Right atrium auricular region (tissue), 2 donors: ENCODE data around the gene GEMIN7. TPM values are rescaled to one million over a fixed set of nuclear protein-coding genes. Genes with fewer than 3 reads are reported as not detected.
A peak's percentile ranks its signal among the peaks of the same experiment; 100 is the strongest.

Experiments used
- DNase-seq: peaks from one replicate; pipeline ENCODE4 v3.0.0-alpha.2; 2019; ENCODE audit warnings: low spot score
- H3K27ac ChIP-seq, 2 donors: fragments of 200-600 bp; sonication (generic); 1 replicate in 1 of 2; 2 replicates in 1 of 2; pipeline ENCODE4 v1.5.1; 2016 to 2019
- H3K27me3 ChIP-seq, 2 donors: fragments of 200-600 bp; sonication (generic); one replicate each; pipeline versions ENCODE4 v1.5.1 to v1.6.0; 2017 to 2019
- H3K36me3 ChIP-seq: fragments of 200-600 bp; sonication (generic); one replicate; pipeline ENCODE4 v1.5.1; 2016
- H3K4me1 ChIP-seq, 2 donors: fragments of 200-600 bp; sonication (generic); one replicate each; pipeline versions ENCODE4 v1.5.1 to v1.6.0; 2017 to 2019
- H3K4me3 ChIP-seq, 2 donors: fragments of 200-600 bp; sonication (generic); 1 replicate in 1 of 2; 2 replicates in 1 of 2; pipeline ENCODE4 v1.5.1; 2017 to 2019; ENCODE audit warnings: mild to moderate bottlenecking in 1 of 2, moderate library complexity in 1 of 2
- H3K9me3 ChIP-seq, 2 donors: fragments of 200-600 bp; sonication (generic); one replicate each; pipeline ENCODE4 v1.5.1; 2019
- total RNA-seq, 2 donors: library from RNA; depleted of rRNA; stranded (reverse); fragments of >200 nt; gene quantifications; one replicate each; pipeline ENCODE4 v1.1.0, GENCODE V29; 2016
- TF ChIP-seq, protein P1 (sequence below), 2 donors: fragments of 200-600 bp; sonication (generic); IDR thresholded peaks; one replicate each; pipeline ENCODE4 v1.5.1; 2019; ENCODE audit warnings: antibody characterized with exemption in 2 of 2

Gene GEMIN7
- total RNA-seq, 2 donors from 2014 or later: 11.3 to 20.0 TPM

- Histone ChIP-seq H3K36me3 (no peaks in the 10 kb centered on the region), H3K27me3 (no peaks in the 10 kb centered on the region), H3K9me3 (no peaks in the 10 kb centered on the region), H3K4me1 (peaks cover 0 to 94% of the 10 kb centered on the region in 2 donors), H3K27ac (peak overlapping the region; percentile 82 to 83), H3K4me3 (no peak overlapping the region)
- DNase-seq: peak; percentile 81
- TF ChIP-seq, protein P1, sequence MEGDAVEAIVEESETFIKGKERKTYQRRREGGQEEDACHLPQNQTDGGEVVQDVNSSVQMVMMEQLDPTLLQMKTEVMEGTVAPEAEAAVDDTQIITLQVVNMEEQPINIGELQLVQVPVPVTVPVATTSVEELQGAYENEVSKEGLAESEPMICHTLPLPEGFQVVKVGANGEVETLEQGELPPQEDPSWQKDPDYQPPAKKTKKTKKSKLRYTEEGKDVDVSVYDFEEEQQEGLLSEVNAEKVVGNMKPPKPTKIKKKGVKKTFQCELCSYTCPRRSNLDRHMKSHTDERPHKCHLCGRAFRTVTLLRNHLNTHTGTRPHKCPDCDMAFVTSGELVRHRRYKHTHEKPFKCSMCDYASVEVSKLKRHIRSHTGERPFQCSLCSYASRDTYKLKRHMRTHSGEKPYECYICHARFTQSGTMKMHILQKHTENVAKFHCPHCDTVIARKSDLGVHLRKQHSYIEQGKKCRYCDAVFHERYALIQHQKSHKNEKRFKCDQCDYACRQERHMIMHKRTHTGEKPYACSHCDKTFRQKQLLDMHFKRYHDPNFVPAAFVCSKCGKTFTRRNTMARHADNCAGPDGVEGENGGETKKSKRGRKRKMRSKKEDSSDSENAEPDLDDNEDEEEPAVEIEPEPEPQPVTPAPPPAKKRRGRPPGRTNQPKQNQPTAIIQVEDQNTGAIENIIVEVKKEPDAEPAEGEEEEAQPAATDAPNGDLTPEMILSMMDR (IDR thresholded peaks at IDR 0.05): no peak
Observed at GRCh38 chr19:45097776-45098520, 18.9 kb downstream of the GEMIN7 start.

- DNase-seq: peak; percentile 63
- TF ChIP-seq, protein P1 (IDR thresholded peaks at IDR 0.05): no peak
- Histone ChIP-seq H3K4me1 (peaks cover 0 to 100% of the 10 kb centered on the region in 2 donors), H3K27me3 (no peaks in the 10 kb centered on the region), H3K9me3 (no peaks in the 10 kb centered on the region), H3K4me3 (no peak overlapping the region), H3K27ac (peak overlapping the region; percentile 80 to 83), H3K36me3 (no peaks in the 10 kb centered on the region)
Observed at GRCh38 chr19:45098521-45099466, 19.7 kb downstream of the GEMIN7 start.

DNA sequence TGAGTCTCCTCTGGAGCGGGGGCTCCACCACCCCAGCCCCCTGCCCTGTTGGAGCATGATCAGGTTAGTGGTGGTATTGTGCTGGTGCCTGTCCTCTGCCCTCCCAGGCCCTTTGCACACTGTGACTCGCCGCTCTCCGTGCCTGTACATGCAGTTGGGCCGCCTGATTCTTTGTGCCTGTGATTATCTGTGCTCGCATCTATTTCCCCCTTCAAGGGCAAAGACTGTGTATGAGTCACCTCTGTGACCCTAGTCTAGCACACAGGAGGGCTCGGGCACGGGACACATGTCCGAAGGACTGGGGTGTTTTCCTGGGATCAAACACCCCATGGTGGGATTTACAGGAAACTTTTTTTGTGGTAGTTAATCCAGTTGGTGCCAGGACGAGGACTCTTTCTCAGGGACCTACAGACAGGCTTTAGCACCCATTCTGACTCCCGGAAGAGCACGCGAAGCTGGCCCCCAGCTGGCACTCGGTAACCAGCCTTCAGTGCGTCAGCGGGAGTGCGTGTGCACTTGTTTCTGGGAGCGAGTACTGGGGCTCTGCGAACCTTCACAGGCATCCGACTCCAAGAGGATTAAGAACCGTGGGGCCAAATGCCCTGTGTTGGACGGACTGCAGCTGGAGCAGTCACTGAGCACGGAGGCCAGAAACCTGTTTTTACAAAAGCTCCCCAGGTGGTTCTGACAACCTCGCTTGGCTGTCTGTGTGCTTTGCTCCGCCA is 20.6 kb downstream of the GEMIN7 start:
- H3K4me3 ChIP-seq: no peak overlapping the region
- H3K4me1 ChIP-seq: peaks cover 0 to 100% of the 10 kb centered on the region in 2 donors
- H3K9me3 ChIP-seq: no peaks in the 10 kb centered on the region
- no peaks in the 10 kb centered on the region for H3K27me3 ChIP-seq
- peak overlapping the region; percentile 80 to 83 for H3K27ac ChIP-seq
- no peaks in the 10 kb centered on the region for H3K36me3 ChIP-seq
- TF ChIP-seq, protein P1 (IDR thresholded peaks at IDR 0.05): no peak
- DNase-seq: no peak

DNA sequence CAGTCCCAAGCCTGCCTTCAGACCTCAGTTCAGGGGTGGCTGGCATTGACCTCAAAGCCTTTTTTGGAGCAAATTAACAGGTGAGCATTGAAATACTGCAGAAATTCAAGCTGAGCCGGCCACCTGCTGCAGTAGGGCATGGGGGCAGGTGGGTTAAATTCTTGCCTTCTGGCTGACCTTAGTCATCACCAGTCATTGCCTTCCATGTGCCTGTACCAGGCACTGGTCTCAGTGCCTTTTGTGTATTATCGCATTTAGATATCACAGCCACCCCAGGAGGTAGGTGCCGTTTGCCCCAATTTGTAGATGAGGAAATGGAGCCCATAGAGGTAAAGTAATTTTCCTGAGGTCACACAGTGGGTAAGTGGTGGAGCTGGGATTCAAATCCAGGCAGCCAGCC is 21.1 kb downstream of the GEMIN7 start:
- DNase-seq: no peak
- Histone ChIP-seq H3K27ac (peak overlapping the region; percentile 80 to 83), H3K4me3 (no peak overlapping the region), H3K4me1 (peaks cover 0 to 99% of the 10 kb centered on the region in 2 donors), H3K9me3 (no peaks in the 10 kb centered on the region), H3K36me3 (no peaks in the 10 kb centered on the region), H3K27me3 (no peaks in the 10 kb centered on the region)
- TF ChIP-seq, protein P1 (IDR thresholded peaks at IDR 0.05): no peak

- H3K27me3 ChIP-seq: no peaks in the 10 kb centered on the region
- no peak overlapping the region for H3K4me3 ChIP-seq
- no peaks in the 10 kb centered on the region for H3K36me3 ChIP-seq
- H3K4me1 ChIP-seq: peaks cover 0 to 93% of the 10 kb centered on the region in 2 donors
- TF ChIP-seq, protein P1 (IDR thresholded peaks at IDR 0.05): no peak
- no peaks in the 10 kb centered on the region for H3K9me3 ChIP-seq
- peak overlapping the region; percentile 80 to 83 for H3K27ac ChIP-seq
- DNase-seq: no peak
Observed at GRCh38 chr19:45100846-45101252, 21.8 kb downstream of the GEMIN7 start.
